Measurements from ENCODE around the gene DHX58.
A peak's percentile ranks its signal among the peaks of the same experiment; 100 is the strongest.

The DHX58 gene

DNA sequence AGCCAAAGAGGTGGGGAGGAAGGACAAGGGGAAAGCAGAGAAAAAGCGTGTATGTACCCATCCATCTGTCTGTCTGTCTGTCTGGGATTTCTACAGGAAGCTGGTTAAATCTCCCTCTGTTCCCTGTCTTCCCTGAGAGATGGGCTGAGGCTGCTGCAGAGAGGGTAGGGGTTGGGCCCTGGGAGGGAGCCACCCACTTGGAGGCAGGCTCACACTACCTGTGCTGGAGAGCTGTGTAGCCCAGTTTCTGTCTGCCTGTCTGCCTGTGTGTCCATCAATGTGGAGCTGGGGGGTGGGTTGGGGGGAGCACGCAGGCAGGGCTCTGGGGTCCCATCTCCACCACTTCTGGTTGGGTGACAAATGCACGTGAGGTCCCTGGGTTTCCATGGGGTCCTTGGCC is 43.5 kb downstream of the DHX58 start:
- TF ChIP-seq, protein P1, sequence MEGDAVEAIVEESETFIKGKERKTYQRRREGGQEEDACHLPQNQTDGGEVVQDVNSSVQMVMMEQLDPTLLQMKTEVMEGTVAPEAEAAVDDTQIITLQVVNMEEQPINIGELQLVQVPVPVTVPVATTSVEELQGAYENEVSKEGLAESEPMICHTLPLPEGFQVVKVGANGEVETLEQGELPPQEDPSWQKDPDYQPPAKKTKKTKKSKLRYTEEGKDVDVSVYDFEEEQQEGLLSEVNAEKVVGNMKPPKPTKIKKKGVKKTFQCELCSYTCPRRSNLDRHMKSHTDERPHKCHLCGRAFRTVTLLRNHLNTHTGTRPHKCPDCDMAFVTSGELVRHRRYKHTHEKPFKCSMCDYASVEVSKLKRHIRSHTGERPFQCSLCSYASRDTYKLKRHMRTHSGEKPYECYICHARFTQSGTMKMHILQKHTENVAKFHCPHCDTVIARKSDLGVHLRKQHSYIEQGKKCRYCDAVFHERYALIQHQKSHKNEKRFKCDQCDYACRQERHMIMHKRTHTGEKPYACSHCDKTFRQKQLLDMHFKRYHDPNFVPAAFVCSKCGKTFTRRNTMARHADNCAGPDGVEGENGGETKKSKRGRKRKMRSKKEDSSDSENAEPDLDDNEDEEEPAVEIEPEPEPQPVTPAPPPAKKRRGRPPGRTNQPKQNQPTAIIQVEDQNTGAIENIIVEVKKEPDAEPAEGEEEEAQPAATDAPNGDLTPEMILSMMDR (IDR thresholded peaks at IDR 0.05; ENCODE audit: insufficient read depth, low read depth, low read length, missing control alignments): no peak
- H3K4me3 ChIP-seq (ENCODE audit: low read length): no peak overlapping the region
- peak; percentile 33 for DNase-seq (ENCODE audit: low read depth)

DNA sequence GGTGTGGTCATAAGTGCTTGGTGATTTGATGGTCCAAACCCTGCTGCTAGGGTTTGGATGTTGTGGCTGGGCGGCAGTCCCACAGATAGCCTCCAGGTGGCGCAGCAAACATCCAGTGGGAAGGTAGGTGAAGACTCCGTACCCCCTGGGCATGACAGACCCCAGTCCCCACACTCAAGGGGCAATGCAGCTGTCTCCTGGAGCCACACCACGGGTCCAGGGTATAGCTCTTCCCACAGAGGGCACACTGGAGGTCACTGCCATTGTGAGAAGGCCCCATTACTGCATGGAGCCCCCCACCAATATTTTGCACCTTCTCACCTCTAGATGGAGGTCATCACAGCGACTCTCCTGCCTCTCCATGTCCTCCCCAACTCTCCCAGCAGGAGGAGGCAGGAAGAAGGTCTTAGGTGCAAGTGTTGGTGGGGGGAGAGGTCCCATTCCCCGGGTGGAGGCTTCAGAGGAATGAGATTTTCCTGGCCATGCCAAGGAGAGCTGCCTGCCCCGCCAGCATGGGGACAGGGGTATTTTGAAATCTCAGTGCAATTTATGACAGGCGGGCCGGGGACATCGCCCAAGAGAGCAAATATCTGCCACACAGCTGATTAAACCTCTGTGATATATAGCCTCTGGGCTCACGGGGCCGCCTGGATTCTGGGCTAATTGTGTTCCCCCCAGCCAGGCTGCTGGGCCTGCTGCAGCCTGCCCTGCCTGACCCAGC is 45.0 kb downstream of the DHX58 start:
- H3K4me3 ChIP-seq (ENCODE audit: low read length): no peak overlapping the region
- DNase-seq (ENCODE audit: low read depth): peak; percentile 55
- TF ChIP-seq, protein P1 (IDR thresholded peaks at IDR 0.05; ENCODE audit: insufficient read depth, low read depth, low read length, missing control alignments): peak; percentile 93

DNA sequence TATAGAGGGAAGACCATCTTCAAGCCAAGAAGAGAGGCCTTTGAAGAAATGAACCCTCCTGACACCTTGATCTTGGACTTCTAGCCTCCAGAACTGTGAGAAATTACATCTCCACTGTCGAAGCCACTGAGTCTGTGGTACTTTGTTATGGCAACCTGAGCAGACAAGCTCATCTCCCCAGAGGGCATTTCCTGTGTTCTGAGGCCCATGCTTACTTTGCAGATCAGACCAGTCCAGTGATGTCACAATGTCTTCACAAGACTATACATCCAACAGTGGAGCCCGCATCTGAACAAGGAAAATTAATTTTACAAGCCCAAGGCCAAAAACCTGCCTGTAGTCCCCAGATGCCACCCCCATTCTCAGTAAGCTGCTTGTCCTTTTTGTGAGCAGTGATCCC is 47.3 kb downstream of the DHX58 start:
- TF ChIP-seq, protein P1 (IDR thresholded peaks at IDR 0.05; ENCODE audit: insufficient read depth, low read depth, low read length, missing control alignments): no peak
- H3K4me3 ChIP-seq (ENCODE audit: low read length): no peak overlapping the region
- DNase-seq (ENCODE audit: low read depth): peak; percentile 38

DNA sequence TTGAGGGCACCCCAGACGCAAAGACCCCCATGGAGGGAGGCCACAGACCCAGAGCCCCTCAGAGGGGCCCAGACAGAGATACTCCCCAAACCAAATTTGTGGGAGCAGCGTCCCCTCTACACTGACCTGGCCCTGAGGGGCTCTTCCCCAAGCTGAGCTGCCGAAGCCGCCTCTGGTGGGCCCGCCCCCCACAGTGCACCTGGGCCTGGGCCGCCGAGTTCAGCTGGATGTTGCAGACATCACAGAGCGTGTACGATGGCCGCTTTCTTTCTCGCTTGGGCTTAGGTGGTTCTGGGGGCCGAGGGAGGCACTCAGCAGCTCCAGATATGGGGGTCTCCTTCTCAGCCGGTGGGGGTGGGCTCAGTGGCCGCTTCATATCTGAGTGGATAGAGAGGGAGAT is 49.8 kb downstream of the DHX58 start:
- H3K4me3 ChIP-seq (ENCODE audit: low read length): no peak overlapping the region
- no peak for DNase-seq (ENCODE audit: low read depth)
- TF ChIP-seq, protein P1 (IDR thresholded peaks at IDR 0.05; ENCODE audit: insufficient read depth, low read depth, low read length, missing control alignments): no peak

DNA sequence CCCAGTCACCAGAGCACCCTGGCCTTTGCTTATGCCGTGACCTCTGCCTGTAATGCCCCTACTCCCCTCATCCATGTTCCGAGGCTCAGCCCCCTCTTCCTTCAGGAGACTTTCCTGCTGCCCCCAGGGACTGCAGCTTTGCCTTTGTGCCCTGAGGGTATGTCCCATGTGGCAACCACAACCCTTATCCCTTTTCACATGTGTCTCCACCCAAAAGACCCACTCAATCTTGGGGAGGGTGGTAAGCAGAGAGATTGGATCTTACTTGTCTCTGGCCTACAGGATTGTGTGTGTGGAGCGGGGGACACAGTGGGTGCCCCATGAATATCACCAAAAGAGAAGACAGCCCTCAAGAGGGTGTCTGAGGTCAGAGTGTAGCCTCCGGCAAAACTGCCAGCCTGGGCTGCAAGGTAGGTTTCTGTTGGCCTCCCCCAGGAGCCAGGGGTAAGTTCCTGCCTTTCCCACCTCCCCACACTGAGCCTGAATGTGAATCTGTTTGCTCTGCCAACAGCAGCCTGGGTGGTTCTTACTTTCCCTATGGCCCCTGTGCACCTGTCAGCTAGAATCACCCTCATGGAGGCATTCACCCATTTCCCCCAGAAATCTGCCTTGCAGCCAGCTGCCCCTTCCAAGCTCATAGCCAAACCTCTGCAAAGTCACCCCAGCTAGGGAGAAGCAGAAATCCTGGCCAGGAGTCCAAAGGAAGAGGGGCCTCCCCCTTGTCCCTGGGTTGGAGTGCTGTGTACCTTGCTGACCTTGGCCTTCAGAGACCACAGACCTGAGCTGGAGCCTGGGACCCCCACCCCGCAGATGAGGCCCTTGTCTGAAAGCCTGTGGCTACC is 50.6 kb downstream of the DHX58 start:
- no peak overlapping the region for H3K4me3 ChIP-seq (ENCODE audit: low read length)
- TF ChIP-seq, protein P1 (IDR thresholded peaks at IDR 0.05; ENCODE audit: insufficient read depth, low read depth, low read length, missing control alignments): no peak
- no peak for DNase-seq (ENCODE audit: low read depth)

DNA sequence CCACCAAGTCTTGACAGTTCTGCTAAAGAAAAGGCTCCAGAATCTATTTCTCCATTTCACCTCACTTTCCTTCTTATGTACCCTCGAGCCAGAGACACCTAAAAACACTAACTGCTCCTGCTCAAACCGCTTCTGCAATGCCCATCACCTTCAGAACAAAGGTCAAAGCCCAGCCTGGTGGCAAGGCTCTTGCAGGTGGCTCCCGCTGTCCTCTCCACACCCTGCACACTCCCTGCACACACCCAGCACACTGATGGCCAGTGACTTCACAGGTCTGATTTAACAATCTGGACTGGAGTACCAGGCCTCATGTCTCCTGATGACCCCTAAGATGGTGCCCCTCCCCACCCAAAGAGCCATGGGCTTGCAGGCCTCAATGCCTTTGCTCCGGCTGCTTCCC is 52.3 kb downstream of the DHX58 start:
- no peak overlapping the region for H3K4me3 ChIP-seq (ENCODE audit: low read length)
- no peak for DNase-seq (ENCODE audit: low read depth)
- TF ChIP-seq, protein P1 (IDR thresholded peaks at IDR 0.05; ENCODE audit: insufficient read depth, low read depth, low read length, missing control alignments): no peak
